HG03097 (cell line): Measurements from ENCODE around the gene C5orf22.
"Not testable (repeated sequence)": the region's sequence is repeated elsewhere in the genome, so short reads cannot be mapped to it uniquely, and the experiment has no call there.

ENCODE experiments used
- ATAC-seq: cut with Tn5 transposase; IDR thresholded peaks from one replicate; pipeline ENCODE4 v1.9.1; 2021; ENCODE audit not compliant: unreplicated experiment, low FRiP score

Gene C5orf22

DNA sequence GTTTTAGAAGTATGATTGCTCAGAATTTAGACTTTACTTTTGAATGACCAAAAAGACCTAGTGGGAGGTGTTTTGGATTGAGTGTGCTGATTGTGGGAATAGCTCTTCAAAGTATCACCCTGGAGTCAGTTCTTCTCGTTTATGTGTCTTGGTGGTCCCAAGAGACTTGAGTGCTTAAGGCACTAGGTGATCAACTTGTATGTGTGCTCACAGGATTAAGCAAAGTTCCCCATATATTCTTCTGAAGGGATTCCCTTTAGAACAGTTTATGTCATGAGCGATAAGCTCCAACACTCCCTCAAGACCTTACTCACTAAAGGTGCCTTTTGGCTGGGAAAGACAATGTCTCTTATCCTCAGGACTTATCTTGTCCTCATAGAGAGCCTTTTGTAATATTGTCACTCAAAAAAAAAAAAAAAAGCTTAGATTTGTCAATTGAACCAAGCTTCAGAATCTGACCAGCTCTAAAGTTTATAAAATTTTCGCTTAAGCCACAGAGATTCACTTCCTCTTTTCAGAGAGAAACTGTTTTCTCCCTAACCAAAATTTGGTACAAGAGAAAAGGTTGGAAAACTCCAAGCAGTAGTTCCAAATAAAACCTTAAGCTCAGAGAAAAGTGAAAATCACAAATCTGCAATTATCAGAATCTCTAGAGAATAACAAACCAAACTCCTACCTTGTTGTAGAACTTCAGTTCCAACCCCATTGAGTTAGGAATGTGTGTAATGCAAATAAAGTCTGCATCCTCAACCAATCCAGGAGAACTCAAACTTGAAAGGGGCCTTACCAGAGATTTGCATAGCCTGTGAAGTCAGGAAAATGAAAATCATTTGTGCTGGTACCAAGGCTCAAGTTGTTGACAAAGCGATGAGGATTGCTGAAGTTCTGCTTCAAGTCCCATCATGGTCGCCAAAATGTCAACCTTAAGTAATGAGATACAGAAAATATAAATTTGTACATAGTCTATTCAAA, 66.8 kb downstream of the C5orf22 start:
- ATAC-seq = no peak

DNA sequence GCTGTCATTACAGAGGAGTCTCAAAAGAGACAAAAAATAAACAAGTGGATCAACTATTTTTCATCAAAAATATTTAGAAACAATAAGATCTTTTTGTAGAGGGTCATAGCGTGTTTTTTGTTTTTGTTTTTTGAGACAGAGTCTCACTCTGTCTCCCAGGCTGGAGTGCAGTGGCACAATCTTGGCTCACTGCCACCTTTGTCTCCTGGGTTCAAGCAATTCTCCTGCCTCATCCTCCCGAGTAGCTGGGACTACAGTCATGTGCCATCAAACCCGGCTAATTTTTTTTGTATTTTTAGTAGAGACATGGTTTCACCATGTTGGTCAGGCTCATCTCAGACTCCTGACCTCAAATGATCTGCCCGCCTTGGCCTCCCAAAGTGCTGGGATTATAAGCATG, 70.2 kb downstream of the C5orf22 start:
- not testable (repeated sequence) for ATAC-seq

GRCh38 chr5:31604240-31604639, 72.1 kb downstream of the C5orf22 start:
- no peak for ATAC-seq

- no peak for ATAC-seq
Observed at GRCh38 chr5:31604644-31605043, 72.5 kb downstream of the C5orf22 start.
